ENCODE results near the gene ANKS4B. TPM values are rescaled to one million over a fixed set of nuclear protein-coding genes. Genes with fewer than 3 reads are reported as not detected.

The ANKS4B gene
- total RNA-seq, 1 donor from 2014 or later = not detected

DNA sequence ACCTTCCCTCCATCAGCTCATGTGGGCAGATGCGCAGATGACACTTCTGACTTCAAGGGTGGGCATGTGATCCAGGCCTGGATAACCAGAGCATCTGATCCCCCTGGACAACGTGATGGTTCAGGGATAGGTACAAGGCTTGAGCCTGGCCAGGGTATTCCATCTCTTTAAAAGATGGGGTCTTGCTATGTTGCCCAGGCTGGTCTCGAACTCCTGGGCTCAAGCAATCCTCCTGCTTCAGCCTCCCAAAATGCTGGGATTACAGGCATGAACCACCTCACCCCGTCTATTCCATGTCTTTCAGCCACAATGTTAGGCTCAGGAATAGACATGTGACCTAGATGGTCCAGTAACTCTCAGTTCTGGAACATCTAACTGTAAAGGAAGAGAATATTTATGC is 23.8 kb downstream of the ANKS4B start:
- TF ChIP-seq, protein P1, sequence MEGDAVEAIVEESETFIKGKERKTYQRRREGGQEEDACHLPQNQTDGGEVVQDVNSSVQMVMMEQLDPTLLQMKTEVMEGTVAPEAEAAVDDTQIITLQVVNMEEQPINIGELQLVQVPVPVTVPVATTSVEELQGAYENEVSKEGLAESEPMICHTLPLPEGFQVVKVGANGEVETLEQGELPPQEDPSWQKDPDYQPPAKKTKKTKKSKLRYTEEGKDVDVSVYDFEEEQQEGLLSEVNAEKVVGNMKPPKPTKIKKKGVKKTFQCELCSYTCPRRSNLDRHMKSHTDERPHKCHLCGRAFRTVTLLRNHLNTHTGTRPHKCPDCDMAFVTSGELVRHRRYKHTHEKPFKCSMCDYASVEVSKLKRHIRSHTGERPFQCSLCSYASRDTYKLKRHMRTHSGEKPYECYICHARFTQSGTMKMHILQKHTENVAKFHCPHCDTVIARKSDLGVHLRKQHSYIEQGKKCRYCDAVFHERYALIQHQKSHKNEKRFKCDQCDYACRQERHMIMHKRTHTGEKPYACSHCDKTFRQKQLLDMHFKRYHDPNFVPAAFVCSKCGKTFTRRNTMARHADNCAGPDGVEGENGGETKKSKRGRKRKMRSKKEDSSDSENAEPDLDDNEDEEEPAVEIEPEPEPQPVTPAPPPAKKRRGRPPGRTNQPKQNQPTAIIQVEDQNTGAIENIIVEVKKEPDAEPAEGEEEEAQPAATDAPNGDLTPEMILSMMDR (IDR thresholded peaks at IDR 0.05; ENCODE audit: partially characterized antibody, unreplicated experiment) = no peak
- Mint-ChIP-seq H3K27ac (ENCODE audit: unreplicated experiment) (no peak overlapping the region), H3K4me3 (ENCODE audit: unreplicated experiment) (no peak overlapping the region), H3K27me3 (ENCODE audit: unreplicated experiment) (peaks cover 2% of the 10 kb centered on the region), H3K4me1 (ENCODE audit: low read depth, unreplicated experiment) (no peaks in the 10 kb centered on the region), H3K36me3 (ENCODE audit: unreplicated experiment) (no peaks in the 10 kb centered on the region), H3K9me3 (ENCODE audit: unreplicated experiment) (no peaks in the 10 kb centered on the region)
- no peak for DNase-seq

DNA sequence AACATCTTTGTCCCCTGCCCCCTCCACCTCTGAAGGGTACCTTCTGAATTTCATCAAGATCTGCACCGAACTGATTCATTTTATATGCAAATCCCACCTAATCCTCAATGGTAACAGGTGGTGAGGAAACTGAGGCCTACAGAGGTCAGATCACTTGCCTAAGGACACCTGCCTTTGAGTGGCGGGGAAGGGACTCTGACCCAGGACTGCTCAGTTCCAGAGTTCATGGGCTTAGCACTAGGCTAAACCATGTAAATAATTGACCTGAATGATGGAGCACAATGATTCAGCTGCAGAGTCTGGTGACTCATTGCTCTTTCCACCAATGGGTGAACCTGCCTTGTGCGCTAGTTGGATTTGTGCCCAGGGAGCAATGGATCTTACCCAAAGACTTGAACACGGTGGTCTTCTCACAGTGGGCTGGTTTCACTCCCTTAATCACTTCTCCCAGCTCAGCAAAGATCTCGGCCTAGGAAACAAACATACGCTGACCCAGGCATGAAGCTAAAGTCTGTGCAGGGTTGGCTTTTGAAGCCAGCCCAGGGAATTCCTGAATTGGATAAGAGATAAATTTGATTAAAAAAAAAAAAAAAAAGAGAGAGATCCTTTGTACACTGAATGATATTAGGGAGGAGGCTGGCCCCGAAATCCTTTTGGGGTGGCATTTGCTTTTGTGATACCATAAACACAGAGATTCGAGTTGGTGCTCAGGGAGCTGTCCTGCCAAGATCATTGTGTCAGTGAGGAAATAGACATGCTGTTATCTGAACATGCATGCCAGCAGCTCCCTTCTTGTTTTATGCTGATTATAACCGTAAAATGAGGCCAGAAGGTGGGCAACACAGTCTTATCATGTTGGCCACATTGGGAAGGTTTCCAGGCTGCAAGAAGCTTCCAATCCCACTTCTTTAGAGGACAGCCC is 27.6 kb downstream of the ANKS4B start:
- Mint-ChIP-seq H3K27ac (ENCODE audit: unreplicated experiment) (no peak overlapping the region), H3K36me3 (ENCODE audit: unreplicated experiment) (no peaks in the 10 kb centered on the region), H3K27me3 (ENCODE audit: unreplicated experiment) (no peaks in the 10 kb centered on the region), H3K4me1 (ENCODE audit: low read depth, unreplicated experiment) (no peaks in the 10 kb centered on the region), H3K9me3 (ENCODE audit: unreplicated experiment) (no peaks in the 10 kb centered on the region), H3K4me3 (ENCODE audit: unreplicated experiment) (no peak overlapping the region)
- TF ChIP-seq, protein P1 (IDR thresholded peaks at IDR 0.05; ENCODE audit: partially characterized antibody, unreplicated experiment) = no peak
- no peak for DNase-seq

DNA sequence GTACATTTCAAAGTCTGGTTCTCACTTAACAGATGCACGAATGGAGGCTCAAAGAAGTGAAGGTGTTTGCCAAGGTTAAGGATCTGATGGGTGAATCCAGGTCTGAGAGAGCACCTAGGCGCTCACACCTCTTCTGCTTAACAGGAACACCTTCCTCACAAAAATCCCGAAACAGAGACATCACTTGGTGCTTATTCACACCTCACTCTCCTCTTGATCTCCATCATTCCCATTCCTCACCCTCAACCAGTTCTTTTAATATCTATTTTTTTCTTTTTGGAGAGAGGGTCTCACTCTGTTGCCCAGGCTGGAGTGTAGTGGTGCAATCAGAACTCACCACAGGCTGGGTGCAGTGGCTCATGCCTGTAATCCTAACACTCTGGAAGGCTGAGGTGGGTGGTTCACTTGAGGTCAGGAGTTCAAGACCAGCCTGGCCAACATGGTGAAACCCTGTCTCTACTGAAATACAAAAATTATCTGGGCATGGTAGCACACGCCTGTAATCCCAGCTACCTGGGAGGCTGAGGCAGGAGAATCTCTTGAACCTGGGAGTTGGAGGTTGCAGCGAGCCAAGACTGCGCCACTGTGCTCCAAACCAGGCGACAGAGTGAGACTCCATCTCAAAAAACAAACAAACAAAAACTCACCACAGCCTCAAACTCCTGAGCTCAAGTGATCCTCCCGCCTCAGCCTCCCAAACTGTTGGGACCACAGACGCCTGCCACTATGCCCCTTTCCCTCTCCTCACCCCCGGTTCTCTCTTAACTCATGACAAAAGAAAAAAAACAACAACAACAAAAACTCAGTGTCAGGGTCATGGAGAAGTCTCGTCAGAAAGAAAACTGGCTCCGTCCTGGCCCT is 29.5 kb downstream of the ANKS4B start:
- no peak for DNase-seq
- no peaks in the 10 kb centered on the region for H3K9me3 Mint-ChIP-seq (ENCODE audit: unreplicated experiment)
- no peaks in the 10 kb centered on the region for H3K27me3 Mint-ChIP-seq (ENCODE audit: unreplicated experiment)
- H3K4me3 Mint-ChIP-seq (ENCODE audit: unreplicated experiment) = no peak overlapping the region
- H3K4me1 Mint-ChIP-seq (ENCODE audit: low read depth, unreplicated experiment) = no peaks in the 10 kb centered on the region
- H3K27ac Mint-ChIP-seq (ENCODE audit: unreplicated experiment) = no peak overlapping the region
- TF ChIP-seq, protein P1 (IDR thresholded peaks at IDR 0.05; ENCODE audit: partially characterized antibody, unreplicated experiment) = no peak
- no peaks in the 10 kb centered on the region for H3K36me3 Mint-ChIP-seq (ENCODE audit: unreplicated experiment)

DNA sequence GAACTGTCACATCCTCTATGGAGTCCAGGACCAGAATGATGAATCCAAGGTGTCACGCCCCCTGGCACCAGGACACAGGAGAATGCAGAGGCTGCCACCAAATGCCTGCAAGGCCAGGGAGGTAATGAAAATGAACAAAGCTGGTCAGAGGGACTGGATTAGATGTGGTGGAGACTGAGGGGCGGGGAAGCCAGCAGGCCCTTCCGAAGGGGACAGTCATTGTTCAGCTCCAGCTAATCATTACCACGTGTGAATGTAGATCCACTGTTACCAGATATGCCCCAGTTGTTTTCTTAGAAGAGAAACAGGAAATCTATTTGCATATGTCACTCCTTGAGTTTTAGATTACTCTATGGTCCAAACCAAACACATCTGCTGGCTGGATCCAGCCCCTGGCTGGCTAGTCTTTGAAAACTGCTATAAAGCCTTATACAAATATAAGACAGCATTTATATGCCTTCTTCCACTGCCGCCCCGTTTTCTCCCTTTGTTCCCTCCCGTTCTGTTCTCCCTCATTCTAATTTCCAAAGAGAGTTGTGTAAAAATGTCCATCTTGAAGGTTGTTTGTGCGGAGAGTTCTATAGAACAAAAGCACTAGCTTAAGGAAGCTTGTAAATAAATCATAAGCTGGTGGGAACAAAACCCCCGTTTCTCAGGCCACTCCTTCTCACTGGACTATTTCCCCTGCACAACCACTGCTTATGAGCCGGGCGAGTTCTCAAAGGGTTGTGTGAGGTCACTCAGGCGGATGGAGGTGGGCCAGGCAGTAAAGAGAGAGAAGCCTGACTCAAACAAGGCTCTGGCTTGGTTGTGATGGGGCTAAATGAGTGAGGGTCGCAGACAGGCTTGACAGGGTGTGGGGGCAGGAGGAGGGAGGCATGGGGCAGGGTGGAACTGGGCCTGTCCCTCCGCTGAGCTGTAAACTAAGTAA is 30.4 kb downstream of the ANKS4B start:
- no peaks in the 10 kb centered on the region for H3K27me3 Mint-ChIP-seq (ENCODE audit: unreplicated experiment)
- H3K9me3 Mint-ChIP-seq (ENCODE audit: unreplicated experiment) = no peaks in the 10 kb centered on the region
- no peak overlapping the region for H3K4me3 Mint-ChIP-seq (ENCODE audit: unreplicated experiment)
- no peak overlapping the region for H3K27ac Mint-ChIP-seq (ENCODE audit: unreplicated experiment)
- DNase-seq = no peak
- H3K4me1 Mint-ChIP-seq (ENCODE audit: low read depth, unreplicated experiment) = no peaks in the 10 kb centered on the region
- TF ChIP-seq, protein P1 (IDR thresholded peaks at IDR 0.05; ENCODE audit: partially characterized antibody, unreplicated experiment) = no peak
- no peaks in the 10 kb centered on the region for H3K36me3 Mint-ChIP-seq (ENCODE audit: unreplicated experiment)

All from glutamatergic neuron (in vitro differentiated cells).